DMS153 (cell line): Measurements from ENCODE around the gene ZBTB39.
"Not testable (repeated sequence)": the region's sequence is repeated elsewhere in the genome, so short reads cannot be mapped to it uniquely, and the experiment has no call there.

Experiments
- DNase-seq: peaks from one replicate; lab custom pipeline; 2025; lab: John Stamatoyannopoulos, UW

Gene ZBTB39

DNA sequence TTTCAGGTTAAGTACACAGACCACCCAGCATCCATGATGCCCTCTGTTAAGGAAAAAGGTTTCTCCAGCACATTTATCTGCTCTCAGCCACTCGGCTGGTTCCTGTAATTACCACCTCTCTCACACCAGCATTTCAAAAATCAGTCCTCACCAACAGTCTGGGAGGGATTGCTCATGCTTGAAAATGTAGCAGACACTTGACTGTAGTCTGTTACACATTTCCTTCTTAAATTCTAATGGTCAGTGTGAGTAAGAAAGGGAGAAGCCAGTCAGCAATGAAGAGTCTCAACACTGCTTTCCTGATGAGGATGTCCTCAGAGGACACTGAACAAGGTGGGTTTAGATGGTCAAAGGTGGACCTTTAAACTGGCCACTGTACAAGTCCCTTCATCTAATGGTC, 6.0 kb downstream of the ZBTB39 start:
- DNase-seq, result no peak

DNA sequence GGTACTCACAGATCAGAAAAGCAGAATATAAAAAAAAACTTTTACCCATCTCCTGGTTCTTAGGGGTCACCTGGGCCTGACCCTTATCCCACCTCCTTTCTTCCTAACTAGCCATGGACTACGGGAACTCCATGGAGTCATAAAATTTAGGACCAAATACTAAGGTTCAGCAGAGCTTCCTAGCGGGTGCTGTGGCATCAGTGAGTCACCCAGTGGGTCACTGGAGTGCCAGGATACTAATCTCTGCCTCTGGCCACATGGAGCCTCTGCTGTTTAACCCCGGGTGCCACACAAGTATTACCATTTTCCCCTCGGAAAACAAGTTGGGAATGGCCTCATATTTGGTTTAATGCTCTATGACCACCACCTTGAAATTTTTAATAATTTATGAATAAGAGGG, 6.9 kb downstream of the ZBTB39 start:
- no peak for DNase-seq

DNA sequence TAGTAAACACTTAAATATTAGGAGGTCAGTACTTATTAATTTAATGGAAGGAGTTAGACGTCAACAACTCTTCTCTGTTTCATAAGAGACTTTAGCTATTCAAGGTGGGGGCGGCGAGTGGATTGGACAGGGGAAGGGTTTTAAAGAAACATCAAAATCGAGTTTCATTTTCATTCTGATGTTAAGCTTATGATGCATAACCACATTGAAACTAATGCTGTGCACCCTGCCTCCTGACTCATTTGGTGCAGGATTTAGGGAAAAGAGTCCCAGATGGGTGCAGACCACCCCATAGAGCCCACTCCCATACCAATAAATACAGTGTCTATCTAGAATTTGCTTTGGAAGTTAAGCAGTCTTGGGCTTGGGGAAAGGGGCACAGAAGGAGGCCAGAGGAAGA, 7.4 kb downstream of the ZBTB39 start:
- DNase-seq, result no peak

DNA sequence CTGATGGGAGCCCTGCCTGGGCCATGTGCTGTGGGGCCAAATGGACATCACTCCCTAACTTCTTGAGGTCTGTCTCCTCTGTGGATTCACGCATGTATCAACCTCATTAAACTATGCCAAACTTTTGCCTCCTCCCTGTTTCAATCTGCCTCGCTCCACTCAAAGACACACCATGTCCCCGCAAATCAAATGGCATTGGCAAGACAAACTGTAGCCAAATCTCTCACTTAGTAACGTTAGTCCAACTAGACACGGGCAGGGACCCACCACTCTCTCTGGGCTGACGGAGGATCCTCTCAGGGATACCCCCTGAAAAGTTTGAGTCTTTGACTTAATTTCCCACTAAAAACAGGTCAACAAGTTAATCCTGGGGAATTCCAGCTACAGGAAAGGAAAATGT, 8.0 kb downstream of the ZBTB39 start:
- no peak for DNase-seq

DNA sequence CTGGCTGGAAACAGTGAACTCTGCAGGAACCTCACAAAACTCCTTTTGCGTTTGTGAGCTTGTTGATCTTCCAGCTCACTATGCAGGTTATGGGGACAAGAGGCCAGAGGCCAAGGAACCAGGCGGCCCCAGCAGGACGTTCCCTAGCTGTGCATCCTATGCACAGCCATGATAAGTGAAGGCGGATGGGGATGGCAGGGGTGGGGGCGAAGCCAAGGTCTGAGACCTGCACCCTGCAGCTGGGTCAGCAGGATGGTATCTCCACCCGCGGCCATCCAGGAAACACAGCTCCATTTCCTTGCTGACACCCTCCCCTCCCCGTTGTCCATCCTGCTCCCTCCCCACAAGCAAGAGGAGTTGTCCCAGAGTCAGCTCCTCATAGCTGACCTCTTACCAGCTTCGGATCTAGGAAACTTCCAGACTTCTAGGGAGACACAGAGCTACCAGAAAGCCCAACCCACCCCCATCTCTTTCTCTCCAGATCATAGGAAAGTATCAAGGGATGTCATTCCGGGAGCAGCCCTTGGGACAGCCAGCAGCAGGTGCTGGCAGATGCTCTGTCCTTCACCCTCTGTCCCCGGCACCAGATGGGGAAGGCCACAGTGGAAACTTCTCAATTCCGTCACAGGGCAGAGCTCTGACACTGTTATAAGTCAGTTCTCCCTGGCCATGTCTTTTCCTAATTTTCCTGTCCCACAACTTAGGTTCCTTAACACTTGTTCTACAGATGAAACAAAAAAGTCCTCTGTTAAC, 9.4 kb downstream of the ZBTB39 start:
- no peak for DNase-seq

DNA sequence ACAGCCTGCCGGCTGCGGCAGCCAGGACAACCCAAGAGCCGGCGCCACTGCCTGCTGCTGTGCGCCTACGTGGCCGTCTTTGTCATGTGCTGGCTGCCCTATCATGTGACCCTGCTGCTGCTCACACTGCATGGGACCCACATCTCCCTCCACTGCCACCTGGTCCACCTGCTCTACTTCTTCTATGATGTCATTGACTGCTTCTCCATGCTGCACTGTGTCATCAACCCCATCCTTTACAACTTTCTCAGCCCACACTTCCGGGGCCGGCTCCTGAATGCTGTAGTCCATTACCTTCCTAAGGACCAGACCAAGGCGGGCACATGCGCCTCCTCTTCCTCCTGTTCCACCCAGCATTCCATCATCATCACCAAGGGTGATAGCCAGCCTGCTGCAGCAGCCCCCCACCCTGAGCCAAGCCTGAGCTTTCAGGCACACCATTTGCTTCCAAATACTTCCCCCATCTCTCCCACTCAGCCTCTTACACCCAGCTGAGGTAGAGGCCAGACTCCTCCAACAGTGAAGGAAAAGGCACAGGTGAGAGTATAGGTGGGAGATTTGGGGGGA, 10.3 kb downstream of the ZBTB39 start:
- no peak for DNase-seq

DNA sequence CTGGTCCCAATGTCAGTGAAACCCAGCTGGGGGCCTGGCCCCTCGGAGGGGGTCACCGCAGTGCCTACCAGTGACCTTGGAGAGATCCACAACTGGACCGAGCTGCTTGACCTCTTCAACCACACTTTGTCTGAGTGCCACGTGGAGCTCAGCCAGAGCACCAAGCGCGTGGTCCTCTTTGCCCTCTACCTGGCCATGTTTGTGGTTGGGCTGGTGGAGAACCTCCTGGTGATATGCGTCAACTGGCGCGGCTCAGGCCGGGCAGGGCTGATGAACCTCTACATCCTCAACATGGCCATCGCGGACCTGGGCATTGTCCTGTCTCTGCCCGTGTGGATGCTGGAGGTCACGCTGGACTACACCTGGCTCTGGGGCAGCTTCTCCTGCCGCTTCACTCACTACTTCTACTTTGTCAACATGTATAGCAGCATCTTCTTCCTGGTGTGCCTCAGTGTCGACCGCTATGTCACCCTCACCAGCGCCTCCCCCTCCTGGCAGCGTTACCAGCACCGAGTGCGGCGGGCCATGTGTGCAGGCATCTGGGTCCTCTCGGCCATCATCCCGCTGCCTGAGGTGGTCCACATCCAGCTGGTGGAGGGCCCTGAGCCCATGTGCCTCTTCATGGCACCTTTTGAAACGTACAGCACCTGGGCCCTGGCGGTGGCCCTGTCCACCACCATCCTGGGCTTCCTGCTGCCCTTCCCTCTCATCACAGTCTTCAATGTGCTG, 11.0 kb downstream of the ZBTB39 start:
- no peak for DNase-seq

DNA sequence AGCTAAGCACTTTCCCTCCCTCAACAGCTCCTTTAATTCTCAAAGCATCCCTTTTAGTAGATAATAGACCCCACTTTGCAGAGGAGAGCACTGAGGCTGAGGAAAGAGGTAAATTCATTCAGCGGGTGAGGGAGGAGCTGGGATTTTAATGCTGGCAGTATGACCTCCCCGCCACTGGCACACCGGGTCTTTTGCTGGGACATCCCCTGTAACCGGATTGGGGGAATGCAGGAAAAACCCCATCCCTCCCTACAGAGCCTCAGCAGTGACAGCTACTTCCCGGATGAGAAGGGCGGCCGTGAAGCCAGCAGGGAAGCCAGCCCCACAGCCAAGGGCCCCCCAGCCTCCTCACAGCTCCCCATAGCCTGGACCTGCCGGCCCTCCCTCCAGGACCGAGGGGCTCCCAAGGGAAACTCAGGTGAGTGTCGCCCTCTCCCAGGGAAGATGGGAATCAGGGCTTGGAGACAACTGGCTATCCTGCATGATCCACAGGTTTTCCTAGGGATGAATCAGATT, 12.1 kb downstream of the ZBTB39 start:
- no peak for DNase-seq

DNA sequence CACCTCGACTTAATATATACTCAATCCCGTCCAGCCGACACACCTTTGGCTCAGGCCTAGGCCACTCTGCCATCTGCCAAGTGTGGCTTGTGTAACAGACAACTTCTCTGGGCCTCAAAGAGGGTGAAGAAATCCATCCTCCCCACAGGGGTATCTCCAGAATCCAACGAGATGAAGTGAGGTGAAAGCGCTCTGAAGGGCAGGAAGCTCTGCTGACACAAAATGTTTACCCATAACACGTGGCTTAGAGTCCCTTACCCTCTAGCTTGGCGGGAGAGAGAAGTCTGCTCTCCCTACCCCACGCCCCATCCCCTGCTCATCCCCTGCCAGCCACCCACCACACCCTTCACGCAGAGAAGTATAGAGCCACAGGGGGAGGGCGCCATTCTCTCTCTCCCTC, 13.0 kb downstream of the ZBTB39 start:
- no peak for DNase-seq

DNA sequence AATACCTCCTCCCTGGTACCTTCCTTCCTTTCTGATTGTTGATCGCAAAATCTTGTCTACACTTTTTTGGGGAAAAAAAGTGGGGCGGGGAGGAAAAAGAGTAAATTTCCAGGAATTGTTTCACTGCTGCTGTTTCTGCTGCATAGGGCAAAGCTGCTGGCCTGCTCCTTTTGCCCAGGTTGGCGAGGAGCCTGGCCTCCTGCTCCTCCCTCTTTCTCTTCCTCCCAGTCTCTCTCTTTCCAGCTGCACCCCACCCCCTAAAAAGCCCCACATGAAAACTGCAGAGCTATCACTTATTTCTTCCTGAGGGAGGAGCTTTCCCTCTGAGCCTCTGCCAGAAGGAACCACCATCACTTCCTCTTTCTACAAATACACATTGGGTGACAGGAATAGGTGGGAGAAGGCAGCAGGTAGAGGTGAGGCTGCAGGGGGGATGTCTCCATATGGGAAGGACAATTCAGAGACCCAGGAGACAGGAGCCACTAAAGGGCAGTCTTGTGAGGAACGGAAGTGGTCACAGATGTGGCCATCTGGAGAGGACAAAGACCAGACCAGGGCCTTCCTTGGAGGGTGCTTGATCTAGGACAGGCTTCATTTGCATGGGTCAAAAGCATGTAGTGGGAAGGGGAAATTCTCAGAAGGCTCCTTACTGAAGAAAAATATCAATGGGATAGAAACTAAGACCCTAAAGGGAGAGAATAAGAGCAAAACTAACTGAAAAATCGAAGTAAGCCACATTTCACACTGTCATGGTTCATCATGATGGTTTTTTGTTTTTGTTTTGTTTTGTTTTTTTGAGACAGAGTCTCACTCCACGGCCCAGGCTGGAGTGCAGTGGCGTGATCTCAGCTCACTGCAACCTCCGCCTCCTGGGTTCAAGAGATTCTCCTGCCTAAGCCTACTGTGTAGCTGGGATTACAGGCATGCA, 14.8 kb downstream of the ZBTB39 start:
- no peak for DNase-seq

DNA sequence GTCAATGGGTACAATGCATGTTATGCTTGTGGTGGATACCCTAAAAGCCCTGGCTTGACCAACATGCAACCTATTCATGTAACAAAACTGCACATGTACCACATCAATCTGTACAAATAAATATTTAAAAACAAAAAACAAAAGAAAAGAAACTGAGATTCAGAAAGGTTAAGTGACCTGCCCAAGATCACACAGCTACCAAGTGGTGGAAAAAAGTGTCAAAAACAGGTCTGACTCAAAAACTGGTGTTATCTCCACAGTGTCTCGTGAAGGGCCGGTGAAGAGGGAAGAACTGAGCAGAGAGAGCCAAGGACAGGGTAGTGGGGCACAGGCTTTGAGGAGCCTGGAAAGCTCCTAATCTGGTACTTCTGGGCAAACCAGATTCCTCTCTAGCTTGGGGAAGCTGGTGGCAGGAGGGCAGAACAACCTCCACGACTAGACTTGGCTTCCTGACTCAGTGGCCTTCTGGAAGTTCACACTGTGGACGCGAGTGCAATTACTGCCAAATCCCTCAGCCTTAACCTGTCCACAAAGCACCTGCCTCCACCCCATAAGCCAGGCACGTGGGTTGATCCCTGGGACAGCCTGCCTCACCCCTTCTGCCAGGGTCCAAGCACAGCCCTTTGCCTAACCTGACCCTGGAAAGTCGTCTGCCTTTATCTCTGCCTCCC, 15.6 kb downstream of the ZBTB39 start:
- DNase-seq, result no peak

DNA sequence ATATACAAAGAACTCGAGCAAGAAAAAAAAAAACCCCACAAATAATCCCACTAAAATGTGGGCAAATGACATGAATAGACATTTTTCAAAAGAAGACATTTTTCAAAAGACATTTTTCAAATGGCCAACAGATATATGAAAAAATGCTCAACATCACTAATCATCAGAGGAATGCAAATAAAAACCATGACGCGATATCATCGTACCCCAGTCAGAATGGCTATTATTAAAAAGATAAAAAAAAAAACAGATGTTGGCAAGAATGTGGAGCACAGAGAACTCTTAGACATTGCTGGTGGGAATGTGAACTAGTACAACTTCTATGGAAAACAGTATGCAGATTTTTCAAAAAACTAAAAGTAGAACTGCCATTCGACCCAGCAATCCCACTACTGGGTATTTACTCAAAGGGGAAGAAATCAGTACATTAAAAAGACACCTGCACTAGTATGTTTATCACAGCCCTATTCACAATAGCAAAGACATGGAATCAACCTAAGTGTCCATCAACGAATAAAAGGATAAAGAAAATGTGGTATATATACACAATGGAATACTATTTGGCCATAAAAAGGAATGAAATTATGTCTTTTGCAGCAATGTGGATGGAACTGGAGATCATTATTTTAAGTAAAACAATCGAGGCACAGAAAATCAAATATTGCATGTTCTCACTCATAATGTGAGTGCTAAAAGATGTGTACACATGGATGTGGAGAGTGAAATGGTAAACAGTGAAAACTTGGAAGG, 16.3 kb downstream of the ZBTB39 start:
- no peak for DNase-seq

DNA sequence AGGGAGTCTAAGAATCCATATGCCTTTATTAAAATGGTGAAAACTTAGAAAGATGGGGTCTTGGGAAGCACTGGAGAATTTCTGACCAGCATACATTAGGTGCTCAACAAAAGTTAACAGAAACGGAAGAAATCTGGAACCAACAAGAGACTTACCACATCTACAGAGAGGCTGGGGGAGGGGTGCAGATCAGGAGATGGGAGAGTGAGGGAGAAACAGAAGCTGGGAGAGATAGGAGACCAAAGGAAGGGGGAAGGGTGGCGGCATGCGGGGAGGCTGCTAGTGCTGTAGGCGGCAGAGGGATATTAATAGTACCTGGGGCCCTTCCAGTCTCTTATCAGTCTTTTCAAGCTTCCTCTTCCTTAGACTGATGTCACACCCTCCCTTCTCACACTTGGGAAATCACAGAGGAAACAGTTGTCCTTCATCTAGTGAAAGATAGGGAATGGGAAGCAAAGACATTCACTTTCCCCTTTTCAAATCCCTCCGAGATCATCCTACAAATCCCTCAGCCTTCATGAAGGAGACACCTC, 18.1 kb downstream of the ZBTB39 start:
- DNase-seq, result no peak

DNA sequence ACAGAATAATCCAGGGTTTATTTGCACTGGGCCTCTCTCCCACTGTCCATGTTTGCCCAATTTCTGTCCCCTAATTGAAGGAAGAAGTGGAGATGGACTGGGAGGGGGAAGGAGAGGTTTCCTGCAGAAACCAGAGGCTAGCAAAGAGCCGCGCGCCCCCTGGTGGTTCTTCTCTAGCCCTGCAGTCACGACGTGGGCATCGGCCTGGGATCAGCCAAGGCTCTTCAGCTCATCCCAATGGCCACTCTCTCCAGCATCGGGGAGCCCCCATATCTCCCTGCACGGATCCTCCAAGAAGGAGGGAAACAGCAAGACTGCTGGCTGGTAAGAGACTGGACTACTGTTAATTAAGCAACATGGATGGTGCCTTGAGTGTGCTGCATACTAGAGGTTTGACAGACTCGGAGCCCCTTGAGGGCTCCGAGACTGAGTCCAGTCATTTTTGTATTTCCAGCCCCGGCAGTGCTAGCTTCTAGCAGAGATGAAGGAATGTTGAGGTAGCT, 18.7 kb downstream of the ZBTB39 start:
- peak; percentile 64 for DNase-seq

DNA sequence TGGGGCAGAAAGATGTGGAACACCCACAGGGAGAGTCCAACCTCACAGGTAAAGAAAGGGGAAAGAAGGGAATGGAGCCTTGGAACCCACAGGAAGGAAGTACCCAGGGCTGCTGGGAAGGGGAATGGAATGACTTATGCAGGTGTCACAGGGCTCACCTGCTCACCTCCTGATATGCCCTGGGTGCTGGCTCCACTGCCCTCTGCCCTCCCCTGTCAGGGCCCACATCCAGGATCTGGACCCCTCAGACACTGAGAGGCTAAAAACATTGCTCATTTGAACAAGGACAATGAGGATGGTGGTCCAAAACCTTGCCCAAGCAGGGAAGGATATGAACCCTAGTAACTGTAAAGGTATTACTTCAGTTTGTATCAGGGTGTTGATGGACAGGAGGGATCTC, 19.3 kb downstream of the ZBTB39 start:
- DNase-seq, result no peak

DNA sequence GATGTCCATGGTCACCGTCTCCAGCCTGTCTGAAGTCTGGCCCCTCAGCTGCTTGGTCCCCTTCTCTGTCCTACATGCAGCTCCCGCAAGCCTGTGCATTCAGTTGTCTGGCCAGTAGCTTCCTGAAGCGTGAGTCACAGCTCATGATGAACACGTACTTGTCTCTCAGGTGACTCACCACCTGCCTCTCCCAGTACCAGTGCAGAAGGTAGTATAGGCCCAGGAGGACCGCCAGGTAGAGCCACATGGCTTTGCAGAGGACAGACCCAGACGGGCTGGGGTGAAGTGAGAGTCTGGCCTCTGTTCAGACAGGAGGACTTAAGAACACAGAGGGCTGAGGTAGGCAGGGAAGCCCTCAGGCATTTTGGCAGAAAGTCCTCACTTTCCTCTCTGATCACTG, 20.6 kb downstream of the ZBTB39 start:
- DNase-seq, result peak; percentile 31

DNA sequence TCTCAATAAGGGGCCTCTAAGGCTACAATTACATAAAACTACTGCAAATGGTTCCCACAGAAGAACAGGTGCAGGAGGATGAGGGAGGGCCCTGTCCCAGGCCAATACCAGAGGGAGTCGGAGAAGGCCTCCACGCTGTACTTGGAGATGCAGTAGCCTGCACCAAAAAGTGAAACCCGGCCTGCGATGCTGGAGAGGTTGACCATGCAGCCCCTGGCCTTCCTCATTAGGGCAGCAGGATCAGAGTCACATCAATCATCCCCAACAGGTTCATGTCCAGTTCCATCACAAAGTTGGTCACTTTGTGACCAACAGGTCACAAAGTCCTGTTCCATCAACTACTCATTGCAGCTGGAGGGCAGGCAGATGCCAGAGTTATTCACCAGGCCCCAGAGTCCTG, 23.0 kb downstream of the ZBTB39 start:
- DNase-seq, result no peak

DNA sequence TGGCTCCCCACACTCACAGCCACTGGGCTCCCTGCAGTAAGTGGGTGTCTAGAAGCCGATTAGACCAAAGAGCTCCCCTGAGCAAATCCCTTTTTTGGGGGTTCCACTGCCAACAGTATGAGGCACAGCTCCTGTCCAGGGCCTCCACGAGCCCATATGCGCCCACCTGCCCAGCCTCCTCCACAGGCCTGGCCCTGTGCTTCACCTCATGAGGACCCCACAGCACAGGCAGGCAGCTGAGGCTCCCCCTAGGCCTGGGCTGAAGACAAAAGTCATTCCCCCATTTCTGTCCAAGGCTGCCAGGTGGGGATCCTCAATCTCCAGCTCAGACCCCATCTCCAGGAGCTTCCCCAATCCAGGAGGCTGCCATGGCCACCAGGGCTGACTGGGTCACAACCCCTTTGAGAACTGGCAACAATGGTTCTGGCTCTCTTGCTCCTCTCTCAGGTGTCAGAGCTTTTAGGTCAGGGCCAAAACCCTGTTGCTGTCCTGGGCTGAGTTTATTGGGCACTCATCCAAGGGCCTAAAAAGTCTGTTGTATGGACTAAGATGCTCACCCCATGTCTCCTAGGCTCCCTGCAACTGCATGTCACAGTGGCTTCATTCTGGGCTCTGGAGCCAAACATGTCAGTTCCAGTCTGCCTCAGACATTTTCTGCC, 23.6 kb downstream of the ZBTB39 start:
- DNase-seq, result not testable (repeated sequence)

DNA sequence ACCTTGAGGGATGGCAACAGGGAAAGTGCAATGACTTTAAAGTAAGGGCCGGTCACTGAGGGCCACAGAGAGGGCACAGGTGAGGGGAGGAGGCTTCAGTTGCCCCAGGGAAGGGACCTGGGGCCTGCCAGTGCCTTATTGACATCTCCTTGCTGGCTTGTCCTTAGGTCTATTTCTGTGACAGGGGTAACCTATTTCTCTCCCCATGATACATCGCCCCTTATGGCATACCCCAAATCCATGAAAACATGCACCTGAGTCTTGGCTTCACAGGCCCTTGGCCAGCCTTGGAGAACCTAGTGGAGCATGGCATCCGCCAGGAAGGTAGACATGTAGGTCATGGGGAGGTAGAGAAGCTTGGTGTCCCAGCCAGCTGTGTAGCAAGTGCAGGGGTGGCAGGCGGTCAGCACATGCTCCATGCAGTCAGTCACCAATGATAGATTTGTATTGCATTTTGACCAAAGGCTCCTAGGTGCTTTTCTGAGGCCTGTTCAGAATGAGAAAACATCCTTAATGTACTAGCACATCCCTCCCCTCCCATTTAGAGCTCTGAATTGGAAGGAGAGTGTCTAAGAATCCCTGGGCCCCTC, 25.3 kb downstream of the ZBTB39 start:
- no peak for DNase-seq
